D341Med (cell line): ENCODE measurements around the gene RAB40A.
"Not testable (repeated sequence)": the region's sequence is repeated elsewhere in the genome, so short reads cannot be mapped to it uniquely, and the experiment has no call there.

Source experiments
- DNase-seq: peaks from one replicate; pipeline ENCODE4 v3.0.0; 2012; ENCODE audit warnings: low spot score

RAB40A gene

DNA sequence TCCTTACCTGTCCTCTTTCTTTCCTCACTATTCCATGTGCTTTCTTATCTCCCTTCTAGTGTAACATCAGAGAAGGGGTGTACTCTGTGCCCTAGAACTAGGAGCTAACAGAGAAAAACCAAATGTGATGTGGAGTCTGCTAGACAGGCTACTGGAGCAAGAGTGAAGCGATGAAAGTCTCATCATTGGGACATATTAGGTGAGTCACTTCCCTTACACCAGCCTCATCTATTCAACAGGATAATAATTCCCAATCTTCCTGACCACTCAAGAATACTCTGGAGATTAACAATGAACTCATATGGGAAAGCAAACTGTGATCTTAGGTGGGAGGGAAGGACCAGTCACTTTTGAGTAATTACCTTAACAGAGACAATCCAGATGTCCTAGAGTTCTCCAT is 58.1 kb downstream of the RAB40A start:
- no peak for DNase-seq

DNA sequence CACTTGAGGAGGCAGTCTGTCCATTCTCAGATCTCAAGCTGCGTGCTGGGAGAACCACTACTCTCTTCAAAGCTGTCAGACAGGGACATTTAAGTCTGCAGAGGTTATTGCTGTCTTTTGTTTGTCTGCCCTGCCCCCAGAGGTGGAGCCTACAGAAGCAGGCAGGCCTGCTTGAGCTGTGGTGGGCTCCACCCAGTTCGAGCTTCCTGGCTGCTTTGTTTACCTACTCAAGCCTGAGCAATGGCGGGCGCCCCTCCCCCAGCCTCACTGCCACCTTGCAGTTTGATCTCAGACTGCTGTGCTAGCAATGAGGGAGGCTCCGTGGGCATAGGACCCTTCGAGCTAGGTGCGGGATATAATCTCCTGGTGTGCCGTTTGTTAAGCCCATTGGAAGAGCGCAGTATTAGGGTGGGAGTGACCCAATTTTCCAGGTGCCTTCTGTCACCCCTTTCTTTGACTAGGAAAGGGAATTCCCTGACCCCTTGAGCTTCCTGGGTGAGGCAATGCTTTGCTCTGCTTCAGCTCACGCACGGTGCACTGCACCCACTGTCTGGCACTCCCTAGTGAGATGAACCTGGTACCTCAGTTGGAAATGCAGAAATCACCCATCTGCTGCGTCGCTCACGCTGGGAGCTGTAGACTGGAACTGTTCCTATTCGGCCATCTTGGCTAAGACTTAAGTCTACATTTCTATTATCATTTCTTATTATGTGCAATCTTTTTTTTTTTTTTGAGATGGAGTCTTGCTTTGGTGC is 59.1 kb downstream of the RAB40A start:
- not testable (repeated sequence) for DNase-seq

DNA sequence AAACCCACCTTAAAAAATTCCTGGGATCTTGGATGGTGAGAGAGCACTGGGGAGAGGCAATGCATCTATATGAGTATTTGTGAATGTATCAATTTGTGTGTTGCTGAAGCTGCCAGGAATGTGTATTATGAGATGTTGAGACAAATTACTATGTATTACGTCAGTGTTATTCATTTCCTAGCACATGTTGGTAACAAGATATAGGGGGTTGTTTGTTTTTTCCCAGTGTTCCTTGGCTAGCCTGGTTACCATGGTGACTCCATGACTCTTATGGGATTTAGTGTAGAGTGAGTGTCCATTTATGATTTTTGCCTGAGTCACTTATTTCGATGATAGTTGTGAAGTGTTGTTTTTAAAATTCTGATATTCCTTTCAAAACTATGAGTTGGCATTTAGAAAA is 65.6 kb downstream of the RAB40A start:
- no peak for DNase-seq
